HEK293T (cell line): ENCODE measurements around the gene P4HA2.

Experiments used
- CTBP1 ChIP-seq: fragments of 450-650 bp; IDR thresholded peaks from 2 replicates; pipeline ENCODE4 v1.6.1; 2016; ENCODE audit warnings: borderline replicate concordance
- FOXK2 ChIP-seq: fragments of 450-650 bp; IDR thresholded peaks from 2 replicates; pipeline ENCODE4 v1.6.1; 2016; ENCODE audit warnings: mild to moderate bottlenecking
- HDGF ChIP-seq: fragments of 450-650 bp; IDR thresholded peaks from 2 replicates; pipeline ENCODE4 v1.6.1; 2017; ENCODE audit warnings: antibody characterized with exemption, borderline replicate concordance
- LEF1 ChIP-seq: fragments of 450-650 bp; IDR thresholded peaks from 2 replicates; pipeline ENCODE4 v1.6.1; 2017; ENCODE audit warnings: mild to moderate bottlenecking, borderline replicate concordance
- SP1 ChIP-seq: fragments of 450-650 bp; IDR thresholded peaks from 2 replicates; pipeline ENCODE4 v1.6.1; 2017
- TARDBP ChIP-seq: fragments of 450-650 bp; IDR thresholded peaks from 2 replicates; pipeline ENCODE4 v1.6.1; 2016
- TF ChIP-seq, protein P1 (sequence below): fragments of 450-650 bp; IDR thresholded peaks from 2 replicates; pipeline ENCODE4 v1.6.1; 2016

DNA sequence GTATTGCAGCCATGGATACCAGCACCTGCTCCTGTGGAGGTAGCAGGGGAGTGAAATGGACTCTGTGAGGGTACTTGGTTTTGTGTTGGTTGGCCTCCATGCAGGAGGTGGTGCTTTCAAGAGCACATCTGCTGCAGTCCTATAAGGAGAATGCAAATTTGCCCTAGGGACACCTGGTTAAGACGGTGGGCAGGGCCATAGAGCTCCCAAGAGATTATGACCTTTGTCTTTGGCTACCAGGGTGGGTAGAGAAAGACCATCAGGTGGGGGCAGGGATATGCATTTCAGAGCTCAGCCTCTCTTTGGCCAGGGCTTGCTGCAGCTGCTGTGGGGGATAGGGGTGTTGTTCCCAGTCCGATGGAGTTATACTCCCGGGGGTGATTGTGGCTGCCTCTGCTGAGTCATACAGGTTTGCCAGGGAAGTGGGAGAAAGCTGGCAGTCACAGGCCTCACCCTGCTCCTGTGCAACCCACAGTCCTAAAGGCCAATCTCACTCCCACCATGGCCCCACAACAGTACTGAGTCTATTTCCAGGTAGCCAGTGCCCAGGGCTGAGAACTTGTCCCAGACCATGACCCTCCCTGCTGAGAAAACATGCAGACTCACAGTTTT, 15.8 kb upstream of the P4HA2 start:
- TF ChIP-seq FOXK2 (no peak), CTBP1 (no peak), LEF1 (no peak), HDGF (no peak), SP1 (no peak), TARDBP (no peak)
- TF ChIP-seq, protein P1, sequence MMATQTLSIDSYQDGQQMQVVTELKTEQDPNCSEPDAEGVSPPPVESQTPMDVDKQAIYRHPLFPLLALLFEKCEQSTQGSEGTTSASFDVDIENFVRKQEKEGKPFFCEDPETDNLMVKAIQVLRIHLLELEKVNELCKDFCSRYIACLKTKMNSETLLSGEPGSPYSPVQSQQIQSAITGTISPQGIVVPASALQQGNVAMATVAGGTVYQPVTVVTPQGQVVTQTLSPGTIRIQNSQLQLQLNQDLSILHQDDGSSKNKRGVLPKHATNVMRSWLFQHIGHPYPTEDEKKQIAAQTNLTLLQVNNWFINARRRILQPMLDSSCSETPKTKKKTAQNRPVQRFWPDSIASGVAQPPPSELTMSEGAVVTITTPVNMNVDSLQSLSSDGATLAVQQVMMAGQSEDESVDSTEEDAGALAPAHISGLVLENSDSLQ = no peak
